HepG2 (cell line): ENCODE data around the gene PPP1R18. TPM values are rescaled to one million over a fixed set of nuclear protein-coding genes. Genes with fewer than 3 reads are reported as not detected.
A peak's percentile ranks its signal among the peaks of the same experiment; 100 is the strongest.

Experiments
- ARNTL ChIP-seq: sonication (generic); formaldehyde crosslinking; IDR thresholded peaks from 2 replicates; pipeline ENCODE4 v1.4.0; 2020; ENCODE audit warnings: mild to moderate bottlenecking, missing genetic modification reagents
- ATM ChIP-seq: fragments of 450-650 bp; IDR thresholded peaks from 2 replicates; pipeline ENCODE4 v1.7.1; 2017; ENCODE audit warnings: mild to moderate bottlenecking, borderline replicate concordance
- DRAP1 ChIP-seq: IDR thresholded peaks from 2 replicates; pipeline ENCODE4 v1.6.1; 2016; ENCODE audit warnings: missing genetic modification reagents, missing compliant biosample characterization
- GABPB1 ChIP-seq: IDR thresholded peaks from 2 replicates; pipeline ENCODE4 v1.6.1; 2016; ENCODE audit warnings: mild to moderate bottlenecking, missing genetic modification reagents, moderate library complexity, missing compliant biosample characterization
- GMEB2 ChIP-seq: IDR thresholded peaks from 2 replicates; pipeline ENCODE4 v1.6.1; 2016; ENCODE audit warnings: missing biosample characterization, missing genetic modification reagents, low read depth
- PRDM10 ChIP-seq: sonication (generic); formaldehyde crosslinking; IDR thresholded peaks from 2 replicates; pipeline ENCODE4 v1.4.0; 2020; ENCODE audit warnings: low read depth, missing genetic modification reagents
- RBFOX2 ChIP-seq: fragments of 200-400 bp; formaldehyde crosslinking; IDR thresholded peaks from 2 replicates; pipeline ENCODE4 v1.6.1; 2017; ENCODE audit warnings: low read depth, mild to moderate bottlenecking, low read length
- STAG1 ChIP-seq: sonication (generic); formaldehyde crosslinking; IDR thresholded peaks from 2 replicates; pipeline ENCODE4 v1.4.0; 2020; ENCODE audit warnings: missing genetic modification reagents
- THRA ChIP-seq: sonication (generic); formaldehyde crosslinking; IDR thresholded peaks from 2 replicates; pipeline ENCODE4 v1.4.0; 2020; ENCODE audit warnings: missing genetic modification reagents, borderline replicate concordance
- ZBTB46 ChIP-seq: sonication (generic); formaldehyde crosslinking; IDR thresholded peaks from 2 replicates; pipeline ENCODE4 v1.4.0; 2020; ENCODE audit warnings: mild to moderate bottlenecking, missing genetic modification reagents, borderline replicate concordance
- ZBTB7A ChIP-seq: sonication (generic); formaldehyde crosslinking; IDR thresholded peaks from 2 replicates; pipeline ENCODE4 v1.8.0; 2022; ENCODE audit warnings: mild to moderate bottlenecking, missing genetic modification reagents
- ZNF274 ChIP-seq: sonication (generic); formaldehyde crosslinking; IDR thresholded peaks from 2 replicates; pipeline ENCODE4 v1.5.1; 2020; ENCODE audit warnings: mild to moderate bottlenecking, missing genetic modification reagents
- ZNF281 ChIP-seq: sonication (generic); formaldehyde crosslinking; IDR thresholded peaks from 2 replicates; pipeline ENCODE4 v1.4.0; 2020; ENCODE audit warnings: missing genetic modification reagents, borderline replicate concordance
- ZNF501 ChIP-seq: sonication (generic); formaldehyde crosslinking; IDR thresholded peaks from 2 replicates; pipeline ENCODE4 v1.5.1; 2020; ENCODE audit warnings: mild to moderate bottlenecking, moderate library complexity, missing genetic modification reagents
- ZNF598 ChIP-seq: sonication (generic); formaldehyde crosslinking; IDR thresholded peaks from 2 replicates; pipeline ENCODE4 v1.5.1; 2020; ENCODE audit warnings: mild to moderate bottlenecking, missing genetic modification reagents, borderline replicate concordance
- ZNF75D ChIP-seq: sonication (generic); formaldehyde crosslinking; IDR thresholded peaks from 2 replicates; pipeline ENCODE4 v1.8.1; 2023; ENCODE audit warnings: missing genetic modification reagents, mild to moderate bottlenecking, borderline replicate concordance
- polyA plus RNA-seq, 8 experiments: library from polyadenylated mRNA; depleted of rRNA in 3 of 8; stranded (reverse) in 7 of 8; unstranded in 1 of 8; fragments of >200 nt; fragmentation: Illumina TruSeq in 4 of 8; extraction: Trizol in 4 of 8; gene quantifications; 2 replicates each; pipeline versions ENCODE4 v1.2.1 to v1.2.3, GENCODE V29; 2011 to 2016; ENCODE audit warnings: low read depth in 4 of 8, missing spikeins in 1 of 8, mixed read lengths in 1 of 8; ENCODE audit not compliant: insufficient read depth in 1 of 8
- total RNA-seq, 5 experiments: library from RNA; depleted of rRNA; stranded (reverse); fragments of >200 nt; fragmentation: Illumina TruSeq; extraction: Trizol; gene quantifications; 2 replicates each; pipeline ENCODE4 v1.2.3, GENCODE V29; 2016; ENCODE audit warnings: low read depth in 1 of 5

PPP1R18 gene
- total and polyA plus RNA-seq, 2 of the 13 experiments (the other 11 are each of a cell fraction or from before 2014, with no cell fraction given), result 4.9 to 9.2 TPM

GRCh38 chr6:30717129-30717844 lies 30.8 kb upstream of the PPP1R18 start, which contains the start of gene MDC1 (continued):
- TF ChIP-seq GMEB2, result peak; percentile 83
- peak; percentile 85 for TF ChIP-seq ARNTL (CRISPR knock-in tag)
- TF ChIP-seq ZNF598, result peak; percentile 89
- TF ChIP-seq ATM, result no peak
- TF ChIP-seq DRAP1 (CRISPR knock-in tag), result peak; percentile 98
- peak; percentile 83 for TF ChIP-seq THRA (CRISPR knock-in tag)
- peak; percentile 92 for TF ChIP-seq GABPB1 (CRISPR knock-in tag)
- TF ChIP-seq ZNF281, result peak; percentile 53; the same call in 1 of the 2 replicates
- peak; percentile 82; the same call in 1 of the 2 replicates for TF ChIP-seq RBFOX2
- TF ChIP-seq ZNF75D (CRISPR knock-in tag), result no peak
- TF ChIP-seq STAG1 (CRISPR knock-in tag), result peak; percentile 24; the same call in 1 of the 2 replicates
- TF ChIP-seq ZBTB46 (CRISPR knock-in tag), result no peak; the same call in 1 of the 2 replicates
- TF ChIP-seq ZNF274 (CRISPR knock-in tag), result peak; percentile 60; the same call in 1 of the 2 replicates
- peak; percentile 89 for TF ChIP-seq ZNF501
- TF ChIP-seq PRDM10 (CRISPR knock-in tag), result no peak; the same call in 1 of the 2 replicates
- TF ChIP-seq ZBTB7A (CRISPR knock-in tag), result no peak
